ENCODE measurements around the gene LBHD2. TPM values are rescaled to one million over a fixed set of nuclear protein-coding genes. Genes with fewer than 3 reads are reported as not detected.
"Not testable (repeated sequence)": the region's sequence is repeated elsewhere in the genome, so short reads cannot be mapped to it uniquely, and the experiment has no call there.

LBHD2 gene
- total and polyA plus RNA-seq, 8 donors = not detected

DNA sequence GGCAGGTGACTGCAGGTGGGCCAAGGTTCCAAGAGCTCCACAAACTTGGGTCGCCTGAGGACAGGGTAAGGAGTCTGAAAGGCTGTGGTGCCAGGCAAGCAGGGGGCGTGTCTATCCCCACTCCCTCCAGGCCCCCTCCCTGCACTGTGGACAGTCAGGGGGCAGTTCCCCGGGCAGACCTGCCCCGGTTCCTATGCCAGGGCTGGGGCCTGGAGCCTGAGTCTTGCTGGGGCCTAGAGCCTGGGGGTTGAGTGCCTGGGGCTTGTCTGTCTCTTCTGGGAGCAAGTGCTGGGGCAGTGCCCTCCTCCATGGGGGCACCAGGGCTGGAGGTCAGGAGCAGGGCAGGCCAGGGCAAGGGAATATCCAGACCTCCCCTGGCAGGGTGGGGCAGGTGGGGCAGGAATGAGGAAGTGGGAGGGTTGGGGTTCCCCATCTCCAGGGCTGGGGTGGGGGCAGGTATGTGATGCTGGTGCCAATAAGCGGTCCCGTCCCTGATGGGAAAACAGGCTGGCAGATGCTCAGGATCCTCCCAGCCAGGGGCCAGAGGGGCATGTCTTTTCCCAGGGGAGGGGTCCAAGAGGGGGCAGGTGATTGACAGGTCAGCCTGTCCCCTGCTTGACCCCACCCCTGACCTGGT is 27.3 kb downstream of the LBHD2 start:
- TF ChIP-seq, protein P1, sequence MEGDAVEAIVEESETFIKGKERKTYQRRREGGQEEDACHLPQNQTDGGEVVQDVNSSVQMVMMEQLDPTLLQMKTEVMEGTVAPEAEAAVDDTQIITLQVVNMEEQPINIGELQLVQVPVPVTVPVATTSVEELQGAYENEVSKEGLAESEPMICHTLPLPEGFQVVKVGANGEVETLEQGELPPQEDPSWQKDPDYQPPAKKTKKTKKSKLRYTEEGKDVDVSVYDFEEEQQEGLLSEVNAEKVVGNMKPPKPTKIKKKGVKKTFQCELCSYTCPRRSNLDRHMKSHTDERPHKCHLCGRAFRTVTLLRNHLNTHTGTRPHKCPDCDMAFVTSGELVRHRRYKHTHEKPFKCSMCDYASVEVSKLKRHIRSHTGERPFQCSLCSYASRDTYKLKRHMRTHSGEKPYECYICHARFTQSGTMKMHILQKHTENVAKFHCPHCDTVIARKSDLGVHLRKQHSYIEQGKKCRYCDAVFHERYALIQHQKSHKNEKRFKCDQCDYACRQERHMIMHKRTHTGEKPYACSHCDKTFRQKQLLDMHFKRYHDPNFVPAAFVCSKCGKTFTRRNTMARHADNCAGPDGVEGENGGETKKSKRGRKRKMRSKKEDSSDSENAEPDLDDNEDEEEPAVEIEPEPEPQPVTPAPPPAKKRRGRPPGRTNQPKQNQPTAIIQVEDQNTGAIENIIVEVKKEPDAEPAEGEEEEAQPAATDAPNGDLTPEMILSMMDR (IDR thresholded peaks at IDR 0.05) = no peak
- DNase-seq (no peak), ATAC-seq (peak; percentile 5)
- H3K27ac ChIP-seq = no peak overlapping the region
- intact Hi-C loops (cut with DNase I) = no loop called here
- no peak overlapping the region for H3K4me3 ChIP-seq
- H3K36me3 ChIP-seq = no peaks in the 10 kb centered on the region
- H3K27me3 ChIP-seq = peaks cover 0 to under 1% of the 10 kb centered on the region in 2 donors
- peaks cover 15 to 63% of the 10 kb centered on the region in 2 donors for H3K4me1 ChIP-seq
- H3K9me3 ChIP-seq = no peaks in the 10 kb centered on the region

DNA sequence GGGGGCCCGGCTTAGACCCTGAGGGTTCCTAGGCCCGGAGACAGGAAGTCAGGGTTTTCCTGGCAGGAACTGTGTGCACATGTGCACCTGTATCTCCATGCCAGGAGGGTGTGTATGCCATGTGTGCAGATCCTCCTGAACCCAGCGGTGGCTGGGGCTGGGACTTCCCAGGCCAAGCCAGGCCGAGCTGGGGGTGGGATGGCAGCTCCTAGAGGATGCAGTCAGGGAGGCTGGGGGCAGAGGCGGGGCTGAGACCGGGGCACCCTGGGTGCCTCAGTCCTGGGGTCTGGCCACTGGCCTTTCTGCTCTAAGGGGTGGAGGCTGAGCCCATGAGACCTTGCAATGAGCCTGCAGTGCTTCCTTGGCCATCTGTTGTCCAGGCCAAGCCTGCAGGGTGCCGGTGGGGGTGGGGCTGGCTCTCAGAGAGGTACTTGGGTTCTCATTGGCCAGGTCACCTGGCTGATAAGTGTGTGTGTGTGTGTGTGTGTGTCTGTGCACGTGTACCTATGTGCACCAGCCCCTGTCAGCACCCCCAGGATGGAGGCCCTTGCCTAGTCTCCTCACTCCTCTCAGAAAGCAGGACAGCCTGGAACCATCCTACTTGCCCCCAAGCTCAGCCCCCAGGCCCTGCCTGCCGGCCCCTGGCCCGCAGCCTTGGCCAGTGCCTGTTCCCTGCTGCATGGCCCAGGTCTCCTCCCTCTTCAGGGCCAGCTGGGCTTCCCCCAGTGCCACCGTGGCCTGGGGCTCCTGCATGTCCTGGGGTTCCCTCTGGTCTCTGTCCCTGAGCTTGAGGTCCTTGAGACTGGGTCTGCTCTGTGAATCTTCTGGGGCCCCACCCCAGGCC is 28.6 kb downstream of the LBHD2 start:
- Histone ChIP-seq H3K27ac (no peak overlapping the region), H3K9me3 (no peaks in the 10 kb centered on the region), H3K4me1 (peaks cover 15 to 76% of the 10 kb centered on the region in 2 donors), H3K4me3 (no peak overlapping the region), H3K36me3 (no peaks in the 10 kb centered on the region), H3K27me3 (no peaks in the 10 kb centered on the region)
- TF ChIP-seq, protein P1 (IDR thresholded peaks at IDR 0.05) = no peak
- ATAC-seq (no peak), DNase-seq (no peak)
- intact Hi-C loops (cut with DNase I) = no loop called here

DNA sequence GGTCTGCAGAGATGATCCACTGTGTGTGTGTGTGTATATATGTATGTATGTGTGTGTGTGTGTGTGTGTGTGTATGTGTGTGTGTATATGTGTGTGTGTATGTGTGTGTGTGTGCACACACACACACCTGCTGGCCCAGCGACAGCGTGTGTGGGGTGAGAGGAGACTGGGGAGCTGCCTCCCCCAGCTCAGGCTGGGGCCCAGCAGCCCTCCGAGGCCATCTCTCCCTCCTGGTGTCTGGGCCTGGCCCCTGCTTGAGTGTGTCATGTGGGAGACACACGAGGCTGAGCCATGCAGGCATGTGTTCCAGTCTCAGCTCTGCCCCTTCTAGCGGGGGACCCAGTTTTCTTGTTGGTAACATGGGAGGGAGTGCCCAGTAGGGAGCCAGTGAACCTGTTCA is 29.3 kb downstream of the LBHD2 start:
- no peak overlapping the region for H3K4me3 ChIP-seq
- H3K27ac ChIP-seq = no peak overlapping the region
- ATAC-seq (no peak), DNase-seq (no peak)
- no peaks in the 10 kb centered on the region for H3K36me3 ChIP-seq
- TF ChIP-seq, protein P1 (IDR thresholded peaks at IDR 0.05) = no peak
- H3K9me3 ChIP-seq = no peaks in the 10 kb centered on the region
- no peaks in the 10 kb centered on the region for H3K27me3 ChIP-seq
- H3K4me1 ChIP-seq = peaks cover 17 to 80% of the 10 kb centered on the region in 2 donors
- intact Hi-C loops (cut with DNase I) = no loop called here

DNA sequence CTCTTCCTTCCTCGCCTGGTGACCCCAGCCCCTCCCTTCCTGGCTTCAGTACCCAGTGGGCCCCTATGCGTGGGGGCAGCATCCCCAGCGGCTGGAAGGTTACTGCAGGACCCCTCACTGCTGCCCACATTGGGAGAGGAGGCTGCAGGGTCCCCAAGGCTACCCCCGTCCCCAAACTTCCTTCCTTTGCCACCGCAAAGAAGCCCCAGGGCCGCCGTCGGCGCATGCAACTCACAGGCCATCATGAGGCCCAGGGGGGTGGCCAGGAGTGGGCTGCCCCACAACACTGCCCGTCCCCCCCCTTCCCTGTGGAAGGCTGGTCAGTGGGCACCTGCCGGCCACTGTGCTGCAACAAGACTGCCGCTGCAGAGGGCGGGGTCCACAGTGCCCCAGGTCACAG is 29.8 kb downstream of the LBHD2 start:
- no peaks in the 10 kb centered on the region for H3K36me3 ChIP-seq
- no peaks in the 10 kb centered on the region for H3K27me3 ChIP-seq
- no peaks in the 10 kb centered on the region for H3K9me3 ChIP-seq
- DNase-seq (no peak), ATAC-seq (no peak)
- intact Hi-C loops (cut with DNase I) = no loop called here
- H3K4me3 ChIP-seq = no peak overlapping the region
- H3K27ac ChIP-seq = no peak overlapping the region
- TF ChIP-seq, protein P1 (IDR thresholded peaks at IDR 0.05) = no peak
- H3K4me1 ChIP-seq = peaks cover 21 to 80% of the 10 kb centered on the region in 2 donors

DNA sequence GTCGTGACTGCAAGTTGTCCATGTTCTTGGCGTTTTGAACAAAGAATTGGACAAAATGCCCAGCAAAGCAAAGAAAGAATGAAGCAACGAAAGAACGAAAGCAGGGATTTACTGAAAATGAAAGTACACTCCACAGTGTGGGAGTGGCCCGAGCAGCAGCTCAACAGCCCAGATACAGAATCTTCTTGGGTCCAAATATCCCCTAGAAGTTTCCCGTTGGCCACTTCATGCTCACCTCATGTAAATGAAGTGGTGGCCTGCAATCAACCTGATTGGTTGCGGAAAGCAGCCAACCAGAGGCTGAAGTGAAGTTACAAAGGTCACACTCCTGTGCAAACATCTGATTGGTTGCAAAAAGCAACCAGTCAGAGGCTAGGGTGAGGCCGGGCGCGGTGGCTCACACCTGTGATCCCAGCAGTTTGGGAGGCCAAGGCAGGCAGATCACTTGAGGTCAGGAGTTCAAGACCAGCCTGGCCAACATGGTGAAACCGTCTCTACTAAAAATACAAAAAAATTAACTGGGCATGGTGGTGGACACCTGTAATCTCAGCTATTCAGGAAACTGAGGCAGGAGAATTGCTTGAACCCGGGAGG is 31.2 kb downstream of the LBHD2 start:
- H3K9me3 ChIP-seq; H3K27me3 ChIP-seq; H3K4me3 ChIP-seq; intact Hi-C loops (cut with DNase I); DNase-seq; H3K36me3 ChIP-seq; ATAC-seq: not testable (repeated sequence)
- Histone ChIP-seq H3K4me1 (peaks cover 15 to 87% of the 10 kb centered on the region in 2 donors), H3K27ac (peak overlapping the region; percentile 19 to 51)
